Endothelial cell of umbilical vein (primary cell): Measurements from ENCODE around the gene TMEM61. TPM values are rescaled to one million over a fixed set of nuclear protein-coding genes. Genes with fewer than 3 reads are reported as not detected.

ENCODE experiments used
- BruUV-seq: library from RNA; stranded (reverse); fragments of 400-500 nt; replicated peaks from 2 replicates; lab custom pipeline; 2021; lab: Mats Ljungman, UMichigan
- CTCF ChIA-PET: fragments of 300-600, 350-600 bp; sonication (Branson Sonifier 250); formaldehyde crosslinking; loops from one replicate; lab custom pipeline; 2021; ENCODE audit warnings: antibody characterized with exemption, inconsistent platforms; lab: Charles Lee
- POLR2A ChIA-PET: fragments of 300-600, 350-600 bp; sonication (Branson Sonifier 250); formaldehyde crosslinking; loops from one replicate; lab custom pipeline; 2021; ENCODE audit warnings: antibody characterized with exemption, inconsistent platforms; lab: Charles Lee
- DNase-seq: peaks from one replicate; pipeline ENCODE4 v3.0.0-alpha.2; 2011; ENCODE audit warnings: low read depth, low spot score
- FAIRE-seq: peaks from 2 replicates; lab custom pipeline; 2011; peaks lifted over from hg19 to GRCh38; lab: Jason Lieb, UNC
- H2AFZ ChIP-seq: 2 replicates; pipeline ENCODE4 v1.6.0; 2012; ENCODE audit warnings: low read depth, low read length, control low read depth, inconsistent platforms
- H3K27ac ChIP-seq: 2 replicates; pipeline ENCODE4 v1.5.1; 2011; ENCODE audit warnings: low read depth, mild to moderate bottlenecking, control low read depth, low read length, moderate library complexity; ENCODE audit not compliant: insufficient read depth
- H3K27me3 ChIP-seq, 2 experiments: 2 replicates each; pipeline versions ENCODE4 v1.6.0 to v1.6.1; 2011; ENCODE audit warnings: low read length in 2 of 2, mixed read lengths in 1 of 2; ENCODE audit not compliant: control insufficient read depth in 2 of 2, insufficient read depth in 2 of 2
- H3K36me3 ChIP-seq, 2 experiments: 2 replicates in 1 of 2; 3 replicates in 1 of 2; pipeline ENCODE4 v1.5.1; 2011; ENCODE audit warnings: low read length in 2 of 2, mild to moderate bottlenecking in 1 of 2, moderate library complexity in 1 of 2; ENCODE audit not compliant: control insufficient read depth in 2 of 2, insufficient read depth in 2 of 2; ENCODE audit errors: extremely low read depth in 1 of 2
- H3K4me1 ChIP-seq: 3 replicates; pipeline ENCODE4 v1.5.1; 2011; ENCODE audit warnings: mild to moderate bottlenecking, low read length; ENCODE audit not compliant: control insufficient read depth, insufficient read depth; ENCODE audit errors: extremely low read depth
- H3K4me2 ChIP-seq: 2 replicates; pipeline ENCODE4 v1.6.1; 2011; ENCODE audit warnings: low read length, control low read depth, mixed read lengths; ENCODE audit not compliant: insufficient read depth
- H3K4me3 ChIP-seq, 3 experiments: fragments of 200-600 bp in 1 of 3; sonication (generic), shearing (Covaris generic) in 1 of 3; replicated peaks in 1 of 3; 2 replicates each; pipeline ENCODE4 v1.5.1; 2011 to 2016; ENCODE audit warnings: control low read depth in 3 of 3, low read length in 3 of 3, mild to moderate bottlenecking in 2 of 3, inconsistent platforms in 1 of 3, low read depth in 1 of 3, moderate library complexity in 1 of 3; ENCODE audit not compliant: insufficient read depth in 1 of 3
- H3K79me2 ChIP-seq: 2 replicates; pipeline ENCODE4 v1.6.0; 2012; ENCODE audit warnings: low read length, inconsistent platforms; ENCODE audit not compliant: control insufficient read depth, insufficient read depth
- H3K9ac ChIP-seq: replicated peaks from 2 replicates; pipeline ENCODE3; 2011; ENCODE audit warnings: low read length, control low read depth; ENCODE audit not compliant: insufficient read depth; ENCODE audit errors: extremely low read depth
- H3K9me1 ChIP-seq: replicated peaks from 3 replicates; pipeline ENCODE4 v1.6.0; 2011; ENCODE audit warnings: mild to moderate bottlenecking, low read length; ENCODE audit not compliant: control insufficient read depth, insufficient read depth; ENCODE audit errors: extremely low read depth
- H3K9me3 ChIP-seq: replicated peaks from 2 replicates; pipeline ENCODE4 v1.5.1; 2012; ENCODE audit warnings: low read length, inconsistent platforms; ENCODE audit not compliant: control insufficient read depth, insufficient read depth
- H4K20me1 ChIP-seq: replicated peaks from 2 replicates; pipeline ENCODE3; 2011; ENCODE audit warnings: mild to moderate bottlenecking, low read length; ENCODE audit not compliant: control insufficient read depth, insufficient read depth; ENCODE audit errors: extremely low read depth
- CTCF ChIP-seq, 2 donors: IDR thresholded peaks; 1 replicate in 1 of 2; 2 replicates in 1 of 2; pipeline ENCODE4 v1.5.1; 2011; ENCODE audit warnings: low read length in 2 of 2, mild to moderate bottlenecking in 2 of 2, moderate library complexity in 2 of 2, control low read depth in 1 of 2, inconsistent platforms in 1 of 2, low read depth in 1 of 2; ENCODE audit not compliant: insufficient read depth in 1 of 2; ENCODE audit errors: extremely low read depth in 1 of 2
- EZH2 ChIP-seq: IDR thresholded peaks from 2 replicates; pipeline ENCODE4 v1.6.1; 2012; ENCODE audit warnings: borderline replicate concordance, low read depth, mild to moderate bottlenecking, moderate library complexity, low read length, inconsistent platforms; ENCODE audit not compliant: severe bottlenecking
- FOS ChIP-seq: IDR thresholded peaks from 2 replicates; pipeline ENCODE4 v1.6.1; 2011; ENCODE audit warnings: mild to moderate bottlenecking, low read length, moderate library complexity, borderline replicate concordance; ENCODE audit not compliant: insufficient read depth
- GATA2 ChIP-seq: IDR thresholded peaks from 2 replicates; pipeline ENCODE4 v1.7.0; 2011; ENCODE audit warnings: low read depth, mild to moderate bottlenecking, moderate library complexity, mixed read lengths, low read length; ENCODE audit not compliant: insufficient read length, insufficient read depth
- JUN ChIP-seq: IDR thresholded peaks from 2 replicates; pipeline ENCODE4 v1.6.1; 2011; ENCODE audit warnings: borderline replicate concordance, low read depth; ENCODE audit not compliant: insufficient read length, insufficient read depth
- MAX ChIP-seq: IDR thresholded peaks from 2 replicates; pipeline ENCODE4 v1.6.1; 2011; ENCODE audit not compliant: insufficient read depth, insufficient read length
- MYC ChIP-seq: IDR thresholded peaks from one replicate; pipeline ENCODE4 v1.6.1; 2011; ENCODE audit warnings: mild to moderate bottlenecking, low read depth, low read length
- POLR2A ChIP-seq: IDR thresholded peaks from 2 replicates; pipeline ENCODE4 v1.6.1; 2012; ENCODE audit warnings: low read depth, mild to moderate bottlenecking, control low read depth, low read length
- POLR2AphosphoS5 ChIP-seq: IDR thresholded peaks from 2 replicates; pipeline ENCODE4 v1.6.1; 2012; ENCODE audit warnings: low read depth, mild to moderate bottlenecking, control low read depth, low read length, moderate library complexity; ENCODE audit not compliant: insufficient read depth
- dilution Hi-C: fragments of 300-500 bp; cut with MboI; formaldehyde crosslinking; loops from one replicate; pipeline ENCODE4 v1.15.0; 2019; ENCODE audit warnings: low sequenced_read_pairs; ENCODE audit not compliant: extremely low pct_ligation_motif_present
- intact Hi-C: fragments of 100-400 bp; cut with micrococcal nuclease; formaldehyde crosslinking; loops from one replicate; pipeline ENCODE4 v1.10.0; 2022
- polyA plus RNA-seq, 4 experiments: library from polyadenylated mRNA; depleted of rRNA in 3 of 4; stranded (reverse) in 3 of 4; unstranded in 1 of 4; fragments of >200 nt; gene quantifications; 2 replicates each; pipeline versions ENCODE4 v1.2.1 to v1.2.3, GENCODE V29; 2011 to 2012; ENCODE audit warnings: missing spikeins in 1 of 4
- total RNA-seq: library from RNA; stranded (reverse); gene quantifications from 2 replicates; pipeline ENCODE4 v1.2.3, GENCODE V29; 2021

The TMEM61 gene
- total and polyA plus RNA-seq, 2 donors (not counting 3 experiments of a cell fraction or from before 2014, with no cell fraction given), result not detected

GRCh38 chr1:54976747-54977146 is 3.7 kb upstream of the TMEM61 start:
- H3K4me1 ChIP-seq, result no peaks in the 10 kb centered on the region
- intact Hi-C loops (no loop called here), dilution Hi-C loops (no loop called here)
- CTCF ChIA-PET, result interaction anchor here (1.1 to 25.0 kb wide), 3 partner anchors 19 to 31 kb away, joined by 3 to 918 read pairs (median 3); no protein-coding TSS in a partner anchor
- TF ChIP-seq MYC (no peak), EZH2 (no peak), GATA2 (no peak), MAX (no peak), FOS (no peak), POLR2A (no peak), CTCF (IDR thresholded peaks at IDR 0.05; ENCODE audit: extremely low read depth in 1 of 2, insufficient read depth in 1 of 2, low read depth in 1 of 2, low read length in 2 of 2) (no peak), POLR2AphosphoS5 (no peak), JUN (no peak)
- no peak overlapping the region for H2AFZ ChIP-seq
- H3K36me3 ChIP-seq, result no peaks in the 10 kb centered on the region
- no peak overlapping the region for H3K4me3 ChIP-seq
- no peaks in the 10 kb centered on the region for H3K9me1 ChIP-seq
- H3K79me2 ChIP-seq, result no peaks in the 10 kb centered on the region
- H3K9me3 ChIP-seq, result no peaks in the 10 kb centered on the region
- BruUV-seq, result no TSS peak
- H3K9ac ChIP-seq, result no peak overlapping the region
- no peaks in the 10 kb centered on the region for H4K20me1 ChIP-seq
- H3K27ac ChIP-seq, result no peak overlapping the region
- DNase-seq (no peak), FAIRE-seq (no peak)
- H3K27me3 ChIP-seq, result peaks cover 18 to 25% of the 10 kb centered on the region in 2 experiments
- H3K4me2 ChIP-seq, result no peak overlapping the region
- POLR2A ChIA-PET, result no interaction called here
